ENCODE data around the gene PHLDA1.
"Not testable (repeated sequence)": the region's sequence is repeated elsewhere in the genome, so short reads cannot be mapped to it uniquely, and the experiment has no call there.

DNA sequence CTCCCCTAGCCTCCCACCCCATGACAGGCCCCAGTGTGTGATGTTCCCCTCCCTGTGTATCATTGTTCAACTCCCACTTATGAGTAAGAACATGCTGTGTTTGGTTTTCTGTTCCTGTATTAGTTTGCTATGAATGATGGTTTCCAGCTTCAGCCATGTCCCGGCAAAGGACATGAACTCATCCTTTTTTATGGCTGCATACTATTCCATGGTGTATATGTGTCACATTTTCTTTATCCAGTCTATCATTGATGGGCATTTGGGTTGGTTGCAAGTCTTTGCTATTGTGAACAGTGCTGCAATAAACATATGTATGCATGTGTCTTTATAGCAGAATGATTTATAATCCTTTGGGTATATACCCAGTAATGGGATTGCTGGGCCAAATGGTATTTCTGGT, 43.9 kb downstream of the PHLDA1 start:
- TF ChIP-seq, protein P1, sequence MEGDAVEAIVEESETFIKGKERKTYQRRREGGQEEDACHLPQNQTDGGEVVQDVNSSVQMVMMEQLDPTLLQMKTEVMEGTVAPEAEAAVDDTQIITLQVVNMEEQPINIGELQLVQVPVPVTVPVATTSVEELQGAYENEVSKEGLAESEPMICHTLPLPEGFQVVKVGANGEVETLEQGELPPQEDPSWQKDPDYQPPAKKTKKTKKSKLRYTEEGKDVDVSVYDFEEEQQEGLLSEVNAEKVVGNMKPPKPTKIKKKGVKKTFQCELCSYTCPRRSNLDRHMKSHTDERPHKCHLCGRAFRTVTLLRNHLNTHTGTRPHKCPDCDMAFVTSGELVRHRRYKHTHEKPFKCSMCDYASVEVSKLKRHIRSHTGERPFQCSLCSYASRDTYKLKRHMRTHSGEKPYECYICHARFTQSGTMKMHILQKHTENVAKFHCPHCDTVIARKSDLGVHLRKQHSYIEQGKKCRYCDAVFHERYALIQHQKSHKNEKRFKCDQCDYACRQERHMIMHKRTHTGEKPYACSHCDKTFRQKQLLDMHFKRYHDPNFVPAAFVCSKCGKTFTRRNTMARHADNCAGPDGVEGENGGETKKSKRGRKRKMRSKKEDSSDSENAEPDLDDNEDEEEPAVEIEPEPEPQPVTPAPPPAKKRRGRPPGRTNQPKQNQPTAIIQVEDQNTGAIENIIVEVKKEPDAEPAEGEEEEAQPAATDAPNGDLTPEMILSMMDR (IDR thresholded peaks at IDR 0.05), result not testable (repeated sequence)
- TF ChIP-seq EP300 (IDR thresholded peaks at IDR 0.05; ENCODE audit: low read depth); POLR2A (IDR thresholded peaks at IDR 0.05): not testable (repeated sequence)

Measured in transverse colon (tissue), 3 donors.